K562 treated with DMSO at 1 percent for 12 hours (cell line): ENCODE results near the gene VIT. TPM values are rescaled to one million over a fixed set of nuclear protein-coding genes. Genes with fewer than 3 reads are reported as not detected.

Experiments used
- total RNA-seq: library from RNA; unstranded; fragments of 300-600 nt; gene quantifications from 2 replicates; pipeline ENCODE4 v1.2.3, GENCODE V29; 2022; ENCODE audit not compliant: insufficient read depth

The VIT gene
- not detected in 2 replicates for total RNA-seq

GRCh38 chr2:36696533-36696932 is at the start of gene VIT:
TSS of gene VIT (plus strand) at chr2:36696707. CDS start at chr2:36716371, 19,664 bp downstream.

Other genes with a start within 250 kb of the VIT start
- 12.3 and 19.6 TPM in 2 replicates for gene FEZ2, start 98.5 kb upstream of the VIT start, total RNA-seq